GM18508 (cell line): ENCODE measurements around the gene MED12L.

Experiments used
- ATAC-seq: cut with Tn5 transposase; IDR thresholded peaks from one replicate; pipeline ENCODE4 v1.9.1; 2021; ENCODE audit warnings: moderate number of reproducible peaks; ENCODE audit not compliant: insufficient read depth, unreplicated experiment

Gene MED12L

GRCh38 chr3:151133175-151133574 is 47.7 kb downstream of the MED12L start:
- ATAC-seq, result no peak

GRCh38 chr3:151133917-151134450 is 48.5 kb downstream of the MED12L start:
- no peak for ATAC-seq

DNA sequence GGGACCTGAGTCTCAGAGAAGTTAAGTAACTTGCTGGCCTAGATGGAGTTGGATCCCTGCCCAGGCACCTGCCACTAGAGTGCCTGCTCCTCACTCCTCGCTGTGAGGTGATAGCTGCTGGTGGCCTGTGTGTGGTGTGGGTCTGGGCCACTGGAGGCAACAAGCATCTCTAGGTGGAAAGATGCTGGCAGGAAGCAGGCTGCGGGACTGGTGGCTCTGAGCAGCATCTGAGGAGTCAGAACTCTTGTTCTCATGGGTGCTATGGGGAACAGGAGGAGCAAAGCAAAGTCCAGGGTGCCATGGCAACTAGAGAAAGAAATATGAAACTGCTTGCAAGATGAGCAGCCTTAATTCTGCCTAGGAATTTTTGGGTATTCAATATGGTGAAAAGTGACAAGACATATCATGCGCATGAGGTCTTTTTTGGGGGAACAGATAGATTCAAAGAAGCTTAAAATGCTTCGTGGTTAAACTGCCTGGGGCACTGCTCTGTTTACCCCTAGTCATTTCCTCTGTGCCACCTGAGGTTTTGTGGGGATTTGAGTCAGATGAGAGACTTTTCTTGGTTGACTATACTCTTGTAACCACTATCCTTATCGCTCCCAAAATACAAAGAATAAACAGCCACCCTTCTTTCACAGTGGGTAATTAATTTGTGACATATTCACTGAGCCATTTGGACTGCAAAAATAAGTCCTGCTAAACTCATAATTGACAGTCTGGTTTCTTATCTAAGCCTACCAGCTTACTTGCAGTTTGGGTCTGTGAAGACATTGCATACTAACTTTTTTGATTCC is 50.3 kb downstream of the MED12L start:
- ATAC-seq, result no peak

DNA sequence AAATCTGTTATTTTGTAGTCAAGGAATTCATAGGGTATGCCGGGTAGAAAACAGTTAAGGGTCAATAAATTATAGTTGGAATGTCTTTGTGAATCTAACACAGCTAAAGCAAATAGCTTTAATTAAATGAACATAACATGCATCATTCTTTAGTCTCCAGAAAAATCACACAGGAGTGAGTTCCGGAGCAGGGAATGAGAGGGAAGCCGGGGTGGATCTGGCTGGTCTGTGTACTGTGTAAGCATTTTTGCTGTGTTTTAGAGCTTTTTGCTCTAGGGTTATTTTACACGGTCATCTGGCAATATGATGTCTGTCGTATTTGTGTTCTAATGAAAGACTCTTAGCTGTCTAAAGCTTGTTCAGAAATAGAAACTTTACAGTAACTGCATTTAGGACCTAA is 57.5 kb downstream of the MED12L start:
- ATAC-seq, result no peak

GRCh38 chr3:151144016-151144415 is 58.6 kb downstream of the MED12L start:
- no peak for ATAC-seq

- no peak for ATAC-seq
These were observed 59.3 kb downstream of the MED12L start for GRCh38 chr3:151144760-151145159.

- ATAC-seq, result no peak
These were observed 60.2 kb downstream of the MED12L start for GRCh38 chr3:151145713-151146070.

- ATAC-seq, result peak; percentile 87
These were observed 60.7 kb downstream of the MED12L start for GRCh38 chr3:151146071-151146730.

GRCh38 chr3:151146731-151147091 is 61.2 kb downstream of the MED12L start:
- ATAC-seq, result no peak

- ATAC-seq, result no peak
These were observed 61.8 kb downstream of the MED12L start for GRCh38 chr3:151147299-151147698.

DNA sequence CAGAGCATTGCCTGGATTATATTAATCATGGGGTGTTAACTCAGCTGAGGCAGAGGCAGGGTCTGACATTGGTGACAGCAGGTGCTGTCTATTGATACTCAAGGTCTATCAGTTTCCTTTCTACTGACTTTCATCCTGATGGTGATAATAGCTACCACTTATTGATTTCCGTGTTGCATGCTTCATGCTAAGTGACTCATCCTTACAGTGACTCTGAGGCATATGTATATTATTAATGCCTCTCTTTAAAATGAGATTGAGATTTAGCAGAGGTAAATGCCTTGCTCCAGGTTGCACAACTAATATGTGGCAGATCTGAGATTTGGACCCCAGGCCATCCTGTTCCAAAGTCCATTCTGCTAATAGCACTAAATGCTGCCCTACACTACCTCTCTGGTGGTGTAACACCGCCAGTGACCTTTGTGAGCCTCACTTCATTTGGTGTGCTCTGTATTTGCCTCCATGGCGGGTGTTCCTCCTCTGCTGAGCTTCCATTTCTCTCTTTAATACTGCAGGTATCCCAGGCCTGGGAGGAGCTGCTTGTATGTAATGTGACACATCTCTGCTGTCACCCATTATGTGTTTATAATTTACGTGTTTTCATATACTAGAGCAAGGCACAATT is 67.1 kb downstream of the MED12L start:
- no peak for ATAC-seq

GRCh38 chr3:151154566-151154965 is 69.1 kb downstream of the MED12L start:
- no peak for ATAC-seq

- ATAC-seq, result no peak
These were observed 70.1 kb downstream of the MED12L start for GRCh38 chr3:151155409-151156128.

GRCh38 chr3:151156618-151157216 is 71.3 kb downstream of the MED12L start:
- ATAC-seq, result no peak

GRCh38 chr3:151159806-151160205 is 74.3 kb downstream of the MED12L start:
- ATAC-seq, result no peak

DNA sequence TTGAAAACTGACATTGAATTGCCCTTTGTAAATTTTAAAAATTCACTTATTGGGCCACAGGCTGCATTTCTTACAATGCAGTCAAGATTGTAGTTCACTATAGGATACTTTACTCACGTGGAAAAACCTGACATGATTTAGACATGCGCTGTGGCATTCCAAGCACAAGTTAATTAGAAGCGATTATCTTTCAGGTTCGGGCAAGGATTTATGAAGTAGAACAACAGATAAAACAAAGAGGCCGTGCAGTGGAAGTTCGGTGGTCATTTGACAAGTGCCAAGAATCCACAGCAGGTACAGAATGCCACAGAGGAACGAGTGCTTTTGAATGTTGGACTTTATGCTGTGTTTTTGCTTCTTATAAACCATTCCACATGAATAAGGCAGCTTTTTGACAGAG is 79.8 kb downstream of the MED12L start:
- no peak for ATAC-seq

DNA sequence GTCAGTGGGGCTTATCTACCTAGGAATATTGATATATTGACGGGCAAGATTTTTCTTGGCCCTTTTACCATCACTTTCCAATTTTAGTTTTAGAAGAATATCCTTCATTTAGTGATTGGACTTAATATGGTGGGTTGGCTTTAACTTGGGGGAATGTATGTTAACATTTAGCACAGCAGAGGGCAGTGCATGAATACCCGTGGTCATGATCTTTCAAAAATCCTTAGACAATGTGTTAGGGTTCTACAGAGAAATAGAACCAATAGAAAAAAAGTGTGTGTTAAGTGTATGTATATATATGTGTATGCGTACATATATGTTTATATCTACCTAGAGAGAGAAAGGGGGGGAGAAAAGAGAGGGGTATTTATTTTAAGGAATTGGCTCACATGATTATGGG is 80.7 kb downstream of the MED12L start:
- ATAC-seq, result no peak

DNA sequence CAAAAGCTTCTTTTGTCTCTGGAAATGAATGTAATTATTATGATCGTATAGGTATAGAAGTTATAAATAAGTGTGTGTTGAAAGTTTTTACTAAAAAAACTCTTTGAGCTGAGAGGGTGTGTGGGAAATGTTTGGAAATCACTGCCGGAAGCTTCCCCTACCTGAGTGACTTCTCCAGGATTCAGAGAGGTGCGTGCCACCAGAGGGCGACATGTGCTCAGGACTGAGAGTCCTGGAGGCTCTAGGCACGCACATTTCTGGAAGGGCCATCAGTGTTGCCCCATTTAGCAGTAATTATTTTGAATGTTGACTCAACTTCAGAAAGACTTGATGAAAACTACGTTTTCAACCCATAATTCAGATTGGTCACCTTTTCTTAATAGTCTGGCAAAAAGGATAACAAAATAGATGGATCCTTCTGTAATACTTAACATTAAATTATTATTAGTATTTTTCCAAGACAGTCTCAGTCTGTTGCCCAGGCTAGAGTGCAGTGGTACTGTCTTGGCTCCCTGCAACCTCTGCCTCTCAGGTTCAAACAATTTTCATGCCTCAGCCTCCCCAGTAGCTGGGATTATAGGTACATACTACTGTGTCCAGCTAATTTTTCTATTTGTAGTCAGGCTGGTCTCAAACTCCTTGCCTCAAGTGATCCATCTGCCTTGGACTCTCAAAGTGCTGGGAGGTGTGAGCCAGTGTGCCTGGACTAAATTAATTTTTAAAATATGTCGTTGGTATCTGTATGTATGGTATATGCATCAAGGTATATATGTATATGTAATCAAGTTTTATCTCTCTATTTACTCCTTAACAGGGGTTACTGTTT is 83.0 kb downstream of the MED12L start:
- ATAC-seq, result peak; percentile 33

DNA sequence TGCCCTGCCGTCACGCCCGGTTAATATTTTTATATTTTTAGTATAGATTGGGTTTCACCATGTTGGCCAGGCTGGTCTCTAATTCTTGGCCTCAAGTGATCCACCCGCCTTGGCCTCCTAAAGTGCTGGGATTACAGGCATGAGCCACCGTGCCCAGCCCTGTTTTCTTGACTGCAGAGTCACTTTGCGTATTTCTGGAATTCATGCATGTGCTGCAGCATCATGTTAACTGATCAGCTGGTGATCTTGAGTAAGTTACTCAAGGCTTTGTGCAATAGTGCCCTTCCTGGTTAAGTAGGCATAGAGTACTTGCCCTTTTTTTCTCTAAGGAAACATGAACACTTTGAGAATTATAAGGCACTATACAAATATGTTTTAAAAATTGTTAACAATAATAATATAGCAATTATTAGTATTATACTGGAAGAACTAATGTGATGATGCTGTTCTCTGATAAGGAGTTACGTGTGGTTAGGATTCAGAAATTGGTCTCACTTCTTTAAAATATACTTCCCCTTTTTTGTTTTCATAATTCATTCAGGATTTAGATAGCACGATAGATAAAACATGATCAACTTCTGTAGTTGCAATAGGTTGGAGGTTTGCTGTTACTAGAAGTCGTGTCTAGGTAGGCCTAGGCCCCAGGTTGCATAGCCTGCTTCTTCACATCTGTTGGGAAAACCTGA is 83.9 kb downstream of the MED12L start:
- peak; percentile 40 for ATAC-seq
